Measurements from ENCODE around the gene DEPDC1. TPM values are rescaled to one million over a fixed set of nuclear protein-coding genes. Genes with fewer than 3 reads are reported as not detected.

The DEPDC1 gene
- total and polyA plus RNA-seq, 2 experiments from 2014 or later = 2.9 to 5.0 TPM

DNA sequence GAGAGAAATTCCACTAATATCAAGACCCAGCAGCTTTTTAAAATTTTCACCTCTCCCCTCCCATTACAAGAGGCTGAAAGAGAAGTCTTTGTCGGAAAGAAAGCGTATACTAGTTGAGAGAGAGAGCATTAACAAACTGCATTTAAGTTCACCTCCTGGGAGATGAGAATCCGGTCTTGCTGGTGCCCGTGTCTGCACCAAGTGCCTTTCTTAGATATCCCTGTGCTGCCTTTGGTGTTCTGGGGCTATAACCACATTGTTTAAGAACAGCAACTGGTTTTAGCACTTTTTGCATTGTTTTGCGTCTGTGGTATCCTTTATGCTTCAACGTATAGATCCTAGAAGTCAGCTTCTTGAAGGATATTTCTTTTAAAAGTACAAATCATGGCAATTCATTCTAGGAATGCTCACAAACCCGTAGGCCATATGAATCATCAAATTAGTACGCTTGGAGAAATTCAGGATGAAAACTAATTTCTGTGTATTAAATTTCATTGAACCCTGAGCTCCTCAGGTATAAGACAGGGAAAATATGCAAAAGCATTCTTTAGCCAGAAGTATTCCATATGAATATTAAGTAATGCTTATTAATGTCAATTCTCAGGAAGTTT, 43.7 kb downstream of the DEPDC1 start:
- H3K4me1 ChIP-seq (ENCODE audit: insufficient read depth) = no peaks in the 10 kb centered on the region
- H3K9me3 ChIP-seq (ENCODE audit: low read depth) = no peaks in the 10 kb centered on the region
- no peaks in the 10 kb centered on the region for H3K27me3 ChIP-seq
- TF ChIP-seq, protein P1, sequence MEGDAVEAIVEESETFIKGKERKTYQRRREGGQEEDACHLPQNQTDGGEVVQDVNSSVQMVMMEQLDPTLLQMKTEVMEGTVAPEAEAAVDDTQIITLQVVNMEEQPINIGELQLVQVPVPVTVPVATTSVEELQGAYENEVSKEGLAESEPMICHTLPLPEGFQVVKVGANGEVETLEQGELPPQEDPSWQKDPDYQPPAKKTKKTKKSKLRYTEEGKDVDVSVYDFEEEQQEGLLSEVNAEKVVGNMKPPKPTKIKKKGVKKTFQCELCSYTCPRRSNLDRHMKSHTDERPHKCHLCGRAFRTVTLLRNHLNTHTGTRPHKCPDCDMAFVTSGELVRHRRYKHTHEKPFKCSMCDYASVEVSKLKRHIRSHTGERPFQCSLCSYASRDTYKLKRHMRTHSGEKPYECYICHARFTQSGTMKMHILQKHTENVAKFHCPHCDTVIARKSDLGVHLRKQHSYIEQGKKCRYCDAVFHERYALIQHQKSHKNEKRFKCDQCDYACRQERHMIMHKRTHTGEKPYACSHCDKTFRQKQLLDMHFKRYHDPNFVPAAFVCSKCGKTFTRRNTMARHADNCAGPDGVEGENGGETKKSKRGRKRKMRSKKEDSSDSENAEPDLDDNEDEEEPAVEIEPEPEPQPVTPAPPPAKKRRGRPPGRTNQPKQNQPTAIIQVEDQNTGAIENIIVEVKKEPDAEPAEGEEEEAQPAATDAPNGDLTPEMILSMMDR (IDR thresholded peaks at IDR 0.05; ENCODE audit: poor library complexity) = no peak
- TF ChIP-seq EZH2phosphoT487 (IDR thresholded peaks at IDR 0.05; ENCODE audit: low read depth, severe bottlenecking, unreplicated experiment) = no peak
- TF ChIP-seq EZH2 (IDR thresholded peaks at IDR 0.05; ENCODE audit: borderline replicate concordance) = no peak
- no peaks in the 10 kb centered on the region for H3K79me2 ChIP-seq
- no peak overlapping the region for H3K27ac ChIP-seq
- WGBS (ENCODE audit: low lambda C conversion rate, missing lambda C conversion rate) = 87% methylated on average over 8 of the region's 8 CpGs
- no peak for DNase-seq (ENCODE audit: low spot score)
- no peak overlapping the region for H3K4me3 ChIP-seq
- H3K36me3 ChIP-seq (replicated peaks; ENCODE audit: insufficient read depth, low read depth) = no peaks in the 10 kb centered on the region
- H3K4me2 ChIP-seq = no peak overlapping the region
- no peaks in the 10 kb centered on the region for H4K20me1 ChIP-seq (ENCODE audit: insufficient read depth, poor library complexity, severe bottlenecking)
- H2AFZ ChIP-seq = no peak overlapping the region
- no peaks in the 10 kb centered on the region for H3K9me2 ChIP-seq (replicated peaks; ENCODE audit: insufficient read depth)

DNA sequence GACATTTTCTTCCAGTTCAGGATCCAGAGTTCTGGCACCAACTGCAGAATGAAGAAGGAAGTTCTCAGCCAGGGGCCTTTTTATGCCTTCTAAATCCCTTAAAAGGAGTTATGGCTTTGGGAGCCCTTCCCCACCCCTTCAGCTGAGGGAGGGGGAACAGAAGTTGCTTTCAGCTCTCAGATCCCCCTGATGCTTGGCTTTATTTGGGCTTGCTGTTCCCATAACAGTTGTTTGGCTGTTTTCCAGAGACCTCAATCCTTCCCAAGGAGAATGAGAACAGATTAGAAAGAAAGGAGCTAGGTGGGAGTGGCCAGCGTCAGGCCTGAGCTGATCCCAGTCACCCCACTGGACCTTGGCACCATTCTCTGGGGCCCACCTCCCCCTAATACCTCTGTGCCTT, 47.0 kb downstream of the DEPDC1 start, which contains the start of gene RPE65:
TSS of gene RPE65 (minus strand) at position 54 of the 400 bp plus-strand sequence. CDS start at position 5, 49 bp downstream.
- Histone ChIP-seq H3K79me2 (no peaks in the 10 kb centered on the region), H2AFZ (no peak within 1 kb of the TSS), H3K9me3 (ENCODE audit: low read depth) (no peaks in the 10 kb centered on the region), H3K4me1 (ENCODE audit: insufficient read depth) (no peaks in the 10 kb centered on the region), H4K20me1 (ENCODE audit: insufficient read depth, poor library complexity, severe bottlenecking) (no peaks in the 10 kb centered on the region), H3K9me2 (replicated peaks; ENCODE audit: insufficient read depth) (no peaks in the 10 kb centered on the region), H3K4me3 (no peak within 1 kb of the TSS), H3K4me2 (no peak within 1 kb of the TSS), H3K36me3 (replicated peaks; ENCODE audit: insufficient read depth, low read depth) (no peaks in the 10 kb centered on the region), H3K27me3 (no peaks in the 10 kb centered on the region), H3K27ac (no peak within 1 kb of the TSS)
- WGBS (ENCODE audit: low lambda C conversion rate, missing lambda C conversion rate) = 67% methylated on average over 1 of the region's 1 CpG
- DNase-seq (ENCODE audit: low spot score) = peak; percentile 22
- TF ChIP-seq EZH2phosphoT487 (IDR thresholded peaks at IDR 0.05; ENCODE audit: low read depth, severe bottlenecking, unreplicated experiment) (no peak), EZH2 (IDR thresholded peaks at IDR 0.05; ENCODE audit: borderline replicate concordance) (no peak)
- TF ChIP-seq, protein P1 (IDR thresholded peaks at IDR 0.05; ENCODE audit: poor library complexity) = no peak

DNA sequence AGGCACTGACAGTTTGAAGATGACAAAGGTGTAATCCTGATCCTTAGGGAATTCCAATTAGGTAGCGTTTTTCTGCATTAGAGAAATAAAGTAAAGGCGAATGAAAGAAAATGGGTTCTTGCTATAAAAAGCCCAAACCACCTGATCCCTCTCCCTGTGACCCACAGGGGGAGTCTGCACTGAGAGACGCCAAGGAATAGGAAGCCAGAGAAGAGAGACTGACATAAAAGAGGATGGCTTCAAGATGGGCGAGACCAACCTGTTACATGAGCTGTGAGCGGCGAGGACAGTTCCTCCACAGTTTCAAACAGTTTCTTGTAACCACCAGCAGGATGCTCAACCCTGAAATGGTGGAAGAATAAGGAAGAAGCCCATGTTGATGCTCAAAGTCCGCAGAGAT, 48.5 kb downstream of the DEPDC1 start:
- no peaks in the 10 kb centered on the region for H3K27me3 ChIP-seq
- no peak for DNase-seq (ENCODE audit: low spot score)
- no peak overlapping the region for H3K4me3 ChIP-seq
- H3K4me2 ChIP-seq = no peak overlapping the region
- H2AFZ ChIP-seq = no peak overlapping the region
- H3K36me3 ChIP-seq (replicated peaks; ENCODE audit: insufficient read depth, low read depth) = no peaks in the 10 kb centered on the region
- H3K27ac ChIP-seq = no peak overlapping the region
- no peaks in the 10 kb centered on the region for H3K4me1 ChIP-seq (ENCODE audit: insufficient read depth)
- WGBS (ENCODE audit: low lambda C conversion rate, missing lambda C conversion rate) = 78% methylated on average over 7 of the region's 7 CpGs
- H3K9me3 ChIP-seq (ENCODE audit: low read depth) = no peaks in the 10 kb centered on the region
- no peaks in the 10 kb centered on the region for H3K9me2 ChIP-seq (replicated peaks; ENCODE audit: insufficient read depth)
- no peaks in the 10 kb centered on the region for H4K20me1 ChIP-seq (ENCODE audit: insufficient read depth, poor library complexity, severe bottlenecking)
- TF ChIP-seq, protein P1 (IDR thresholded peaks at IDR 0.05; ENCODE audit: poor library complexity) = no peak
- TF ChIP-seq EZH2 (IDR thresholded peaks at IDR 0.05; ENCODE audit: borderline replicate concordance) (no peak), EZH2phosphoT487 (IDR thresholded peaks at IDR 0.05; ENCODE audit: low read depth, severe bottlenecking, unreplicated experiment) (no peak)
- H3K79me2 ChIP-seq = no peaks in the 10 kb centered on the region
